NT2/D1 (cell line): ENCODE measurements around the gene MCTP1.

Experiments used
- DNase-seq: peaks from one replicate; pipeline ENCODE4 v3.0.0-alpha.2; 2011; ENCODE audit warnings: low read depth, low spot score
- H3K27me3 ChIP-seq: 2 replicates; pipeline ENCODE4 v1.6.0; 2011; ENCODE audit warnings: mild to moderate bottlenecking; ENCODE audit not compliant: insufficient read length, insufficient read depth
- H3K36me3 ChIP-seq: 2 replicates; pipeline ENCODE4 v1.6.1; 2011; ENCODE audit warnings: mild to moderate bottlenecking, low read length, mixed read lengths; ENCODE audit not compliant: insufficient read depth, insufficient read length
- H3K4me1 ChIP-seq: 2 replicates; pipeline ENCODE4 v1.5.1; 2011; ENCODE audit not compliant: insufficient read depth, insufficient read length
- H3K4me3 ChIP-seq: 2 replicates; pipeline ENCODE4 v1.5.1; 2011; ENCODE audit warnings: low read depth; ENCODE audit not compliant: insufficient read length
- H3K9ac ChIP-seq: 2 replicates; pipeline ENCODE4 v1.6.0; 2011; ENCODE audit warnings: low read depth; ENCODE audit not compliant: insufficient read length
- H3K9me3 ChIP-seq: 2 replicates; pipeline ENCODE4 v1.5.1; 2011; ENCODE audit warnings: mild to moderate bottlenecking, low read length; ENCODE audit not compliant: insufficient read depth
- SUZ12 ChIP-seq: IDR thresholded peaks from 2 replicates; pipeline ENCODE4 v1.6.1; 2011; ENCODE audit not compliant: insufficient read length, insufficient read depth; ENCODE audit errors: extremely low read depth
- YY1 ChIP-seq: IDR thresholded peaks from 2 replicates; pipeline ENCODE4 v1.6.1; 2011; ENCODE audit not compliant: insufficient read length, insufficient read depth
- ZNF274 ChIP-seq: IDR thresholded peaks from 2 replicates; pipeline ENCODE4 v1.6.1; 2011; ENCODE audit warnings: mild to moderate bottlenecking, low read depth, low read length

MCTP1 gene

GRCh38 chr5:95298651-95299050, 13.8 kb upstream of the MCTP1 start:
- TF ChIP-seq YY1 (no peak), ZNF274 (no peak), SUZ12 (no peak)
- no peaks in the 10 kb centered on the region for H3K36me3 ChIP-seq
- DNase-seq: no peak
- H3K27me3 ChIP-seq: no peaks in the 10 kb centered on the region
- H3K4me1 ChIP-seq: no peaks in the 10 kb centered on the region
- H3K9me3 ChIP-seq: no peaks in the 10 kb centered on the region
- no peak overlapping the region for H3K9ac ChIP-seq
- H3K4me3 ChIP-seq: no peak overlapping the region

- H3K4me3 ChIP-seq: no peak overlapping the region
- no peaks in the 10 kb centered on the region for H3K27me3 ChIP-seq
- no peak overlapping the region for H3K9ac ChIP-seq
- no peaks in the 10 kb centered on the region for H3K36me3 ChIP-seq
- TF ChIP-seq YY1 (no peak), ZNF274 (no peak), SUZ12 (no peak)
- H3K4me1 ChIP-seq: no peaks in the 10 kb centered on the region
- H3K9me3 ChIP-seq: no peaks in the 10 kb centered on the region
- DNase-seq: no peak
Measured at GRCh38 chr5:95296291-95296690, 11.4 kb upstream of the MCTP1 start.

DNA sequence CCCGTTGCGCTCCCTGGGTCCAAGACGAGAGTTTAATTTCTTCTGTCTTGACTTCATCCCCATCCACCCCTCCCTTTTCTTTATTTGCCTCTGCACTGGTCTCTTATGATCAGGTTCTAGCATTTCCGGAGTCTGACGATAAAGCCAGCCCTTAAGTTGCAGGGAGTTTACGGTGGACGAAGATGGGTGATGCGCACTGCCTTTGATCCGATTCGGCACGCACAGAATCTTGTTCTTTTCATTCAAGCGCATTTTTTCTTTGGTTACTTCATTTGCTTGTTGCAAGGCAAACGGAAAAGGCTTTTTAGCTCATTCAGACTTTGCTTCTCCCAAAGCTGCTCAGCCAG, 488 bp upstream of the MCTP1 start:
- peaks cover 2% of the 10 kb centered on the region for H3K4me1 ChIP-seq
- DNase-seq: no peak
- peak overlapping the region; percentile 75 for H3K9ac ChIP-seq
- TF ChIP-seq YY1 (no peak), ZNF274 (no peak), SUZ12 (peak; percentile 34)
- peak overlapping the region; percentile 49 for H3K4me3 ChIP-seq
- peaks cover 38% of the 10 kb centered on the region for H3K27me3 ChIP-seq
- H3K9me3 ChIP-seq: no peaks in the 10 kb centered on the region
- H3K36me3 ChIP-seq: no peaks in the 10 kb centered on the region

- Histone ChIP-seq H3K36me3 (no peaks in the 10 kb centered on the region), H3K4me1 (peaks cover 2% of the 10 kb centered on the region), H3K4me3 (peak overlapping the region; percentile 60), H3K27me3 (peaks cover 38% of the 10 kb centered on the region), H3K9me3 (no peaks in the 10 kb centered on the region), H3K9ac (peak overlapping the region; percentile 29)
- TF ChIP-seq ZNF274 (no peak), YY1 (no peak), SUZ12 (no peak)
- DNase-seq: no peak
Measured at GRCh38 chr5:95283761-95284571, 928 bp downstream of the MCTP1 start.

- peaks cover 2% of the 10 kb centered on the region for H3K4me1 ChIP-seq
- DNase-seq: no peak
- no peak overlapping the region for H3K9ac ChIP-seq
- TF ChIP-seq YY1 (no peak), SUZ12 (no peak), ZNF274 (no peak)
- no peaks in the 10 kb centered on the region for H3K36me3 ChIP-seq
- H3K27me3 ChIP-seq: peaks cover 38% of the 10 kb centered on the region
- H3K9me3 ChIP-seq: no peaks in the 10 kb centered on the region
- peak overlapping the region; percentile 6 for H3K4me3 ChIP-seq
Measured at GRCh38 chr5:95283022-95283615, 1.8 kb downstream of the MCTP1 start.

GRCh38 chr5:95281226-95281625, 3.7 kb downstream of the MCTP1 start:
- Histone ChIP-seq H3K9me3 (no peaks in the 10 kb centered on the region), H3K36me3 (no peaks in the 10 kb centered on the region), H3K4me1 (peaks cover 2% of the 10 kb centered on the region), H3K4me3 (no peak overlapping the region), H3K9ac (no peak overlapping the region), H3K27me3 (peaks cover 29% of the 10 kb centered on the region)
- no peak for TF ChIP-seq SUZ12
- TF ChIP-seq ZNF274: no peak
- no peak for TF ChIP-seq YY1
- DNase-seq: peak; percentile 56

DNA sequence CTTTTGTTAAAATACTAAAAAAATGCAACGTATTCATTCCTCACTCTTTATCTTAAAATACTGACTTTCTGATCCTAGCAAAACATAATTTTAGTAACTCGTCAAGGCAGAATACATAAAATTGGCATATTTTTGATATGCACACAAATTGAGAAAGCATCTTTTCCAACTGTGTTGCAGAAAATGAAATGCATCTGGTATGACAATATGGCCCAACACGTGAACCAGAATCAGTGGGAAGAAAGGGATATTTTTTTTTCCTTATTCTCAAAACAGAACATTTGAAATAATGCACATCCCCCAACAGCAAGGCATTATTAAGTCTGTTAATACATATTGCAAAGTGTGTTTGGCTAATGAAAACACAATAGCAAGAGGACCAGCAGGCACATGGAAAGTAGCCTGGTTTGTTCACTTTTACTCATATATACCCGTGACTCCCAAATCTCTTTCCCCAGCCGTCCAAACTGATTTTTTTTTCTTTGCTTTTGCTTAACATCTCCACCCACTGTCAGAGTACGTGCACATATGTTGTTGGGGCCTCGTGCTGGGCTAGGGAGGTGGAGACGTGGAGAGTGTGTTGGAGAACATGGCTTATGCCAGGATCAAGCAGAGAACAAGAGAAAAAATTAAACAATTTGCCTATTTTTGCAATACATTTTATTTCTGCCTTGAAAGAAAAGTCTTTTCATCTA, 4.3 kb downstream of the MCTP1 start:
- no peak for DNase-seq
- no peaks in the 10 kb centered on the region for H3K36me3 ChIP-seq
- no peak for TF ChIP-seq ZNF274
- TF ChIP-seq SUZ12: no peak
- no peak for TF ChIP-seq YY1

More for the DNA sequence above, 4.3 kb downstream of the MCTP1 start:
- H3K9ac ChIP-seq: no peak overlapping the region
- peaks cover 2% of the 10 kb centered on the region for H3K4me1 ChIP-seq
- H3K4me3 ChIP-seq: no peak overlapping the region
- peaks cover 23% of the 10 kb centered on the region for H3K27me3 ChIP-seq
- no peaks in the 10 kb centered on the region for H3K9me3 ChIP-seq
